HG02642 (cell line): ENCODE measurements around the gene SMIM24.

ENCODE experiments used
- ATAC-seq: cut with Tn5 transposase; IDR thresholded peaks from one replicate; pipeline ENCODE4 v1.9.1; 2021; ENCODE audit warnings: mild to moderate bottlenecking; ENCODE audit not compliant: unreplicated experiment, poor library complexity

SMIM24 gene

DNA sequence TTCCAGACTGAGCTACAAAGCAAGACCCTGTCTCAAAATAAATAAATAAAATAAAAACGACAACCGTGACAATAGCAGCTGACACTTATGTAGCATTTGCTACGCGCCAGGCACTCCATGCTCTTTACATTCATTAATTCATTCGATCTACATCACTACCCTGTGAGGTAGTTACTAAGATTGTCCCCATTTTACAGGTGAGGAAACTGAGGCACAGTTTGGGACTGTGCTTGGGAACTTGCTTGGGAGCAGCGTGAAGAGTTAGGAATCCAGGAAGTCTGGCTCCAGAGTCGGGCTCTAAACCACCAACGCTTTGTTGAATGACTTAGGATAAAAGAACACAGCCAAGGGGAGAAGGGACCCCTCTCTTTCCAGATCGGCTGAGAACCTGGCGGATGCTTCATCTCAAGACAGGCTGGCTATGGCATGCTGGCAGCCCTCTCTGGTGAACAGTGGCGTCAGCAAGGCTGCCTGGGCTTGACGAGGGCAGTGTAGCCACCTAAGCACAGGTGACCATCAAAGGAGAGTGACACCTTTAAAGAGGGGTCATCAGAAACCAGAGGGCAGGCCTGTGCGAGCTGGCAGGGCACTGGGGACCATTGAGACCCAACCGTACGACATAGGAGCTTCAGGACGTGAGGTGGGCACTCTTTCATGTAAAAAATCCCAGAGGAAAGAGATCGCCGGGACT, 19.6 kb upstream of the SMIM24 start:
- ATAC-seq, result no peak

DNA sequence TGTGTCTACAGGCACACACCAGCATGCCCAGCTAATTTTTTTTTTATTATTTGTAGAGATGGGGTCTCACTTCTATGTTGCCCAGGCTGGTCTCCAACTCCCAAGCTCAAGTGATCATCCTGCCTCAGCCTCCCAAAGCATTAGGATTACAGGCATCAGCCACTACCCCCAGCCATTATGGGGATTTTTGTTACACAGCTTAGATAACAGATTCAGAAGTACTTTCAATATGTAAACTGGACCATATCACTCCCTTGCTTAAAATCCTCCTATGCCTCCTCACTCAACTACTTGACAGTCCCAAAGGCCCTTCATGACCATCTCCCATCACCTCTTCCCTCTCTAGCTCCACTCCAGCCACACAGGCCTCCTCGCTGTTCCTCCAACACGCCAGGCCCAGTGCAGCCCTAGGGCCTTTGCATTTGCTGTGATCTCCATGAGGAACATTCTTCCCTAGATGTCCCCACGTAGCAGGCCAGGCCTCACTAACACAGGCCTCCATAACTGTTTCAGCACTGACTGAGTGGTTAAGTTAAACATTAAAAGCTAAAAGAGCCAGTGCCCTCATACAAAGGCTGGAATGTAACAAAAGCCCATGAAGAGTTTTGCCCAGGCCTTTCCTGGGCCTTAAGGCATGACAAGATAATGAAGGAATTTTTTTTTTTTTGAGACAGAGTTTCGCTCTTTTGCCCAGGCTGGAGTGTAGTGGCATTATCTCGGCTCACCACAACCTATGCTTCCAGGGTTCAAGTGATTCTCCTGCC, 17.6 kb upstream of the SMIM24 start:
- ATAC-seq, result no peak

DNA sequence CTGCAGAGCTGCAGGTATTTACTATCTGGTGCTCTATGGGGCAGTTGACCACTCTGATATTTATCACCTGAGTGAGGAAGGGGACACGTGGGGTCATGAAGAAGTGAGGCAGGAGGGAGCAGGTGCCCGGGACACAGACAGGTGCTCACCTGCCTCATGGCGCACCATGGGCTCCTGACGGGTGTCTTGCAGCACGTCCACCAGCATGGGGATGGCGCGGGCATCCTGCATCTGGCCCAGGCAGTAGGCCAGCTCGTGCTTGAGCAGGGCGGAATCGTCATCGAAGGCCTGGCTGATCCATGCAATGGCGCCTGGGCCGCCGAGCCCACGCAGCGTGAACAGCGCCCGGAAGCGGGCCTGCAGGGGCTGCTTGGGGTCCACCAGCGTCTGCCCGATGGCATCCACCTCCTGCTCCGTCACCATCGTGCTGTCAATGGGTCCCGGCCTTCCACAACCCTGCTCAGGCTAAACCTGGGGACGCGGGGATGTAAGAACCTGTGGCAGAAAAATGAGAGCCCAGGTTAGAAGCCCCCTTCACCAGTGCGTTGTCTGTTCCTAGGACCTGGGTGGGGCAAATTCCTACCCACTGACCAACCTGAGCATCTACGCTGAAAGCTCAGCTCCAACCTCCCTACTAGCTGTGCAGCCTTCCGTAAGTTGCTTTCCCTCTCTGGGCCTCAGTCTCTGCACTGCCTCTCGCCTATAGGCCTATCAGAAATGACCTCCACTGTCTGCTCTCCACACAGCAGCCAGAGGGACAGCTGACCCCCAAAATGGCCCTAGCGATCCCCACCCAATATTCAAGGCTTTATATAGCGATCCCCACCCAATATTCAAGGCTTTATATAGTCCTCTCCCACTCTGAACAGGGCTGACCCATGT, 16.3 kb upstream of the SMIM24 start:
- ATAC-seq, result no peak

DNA sequence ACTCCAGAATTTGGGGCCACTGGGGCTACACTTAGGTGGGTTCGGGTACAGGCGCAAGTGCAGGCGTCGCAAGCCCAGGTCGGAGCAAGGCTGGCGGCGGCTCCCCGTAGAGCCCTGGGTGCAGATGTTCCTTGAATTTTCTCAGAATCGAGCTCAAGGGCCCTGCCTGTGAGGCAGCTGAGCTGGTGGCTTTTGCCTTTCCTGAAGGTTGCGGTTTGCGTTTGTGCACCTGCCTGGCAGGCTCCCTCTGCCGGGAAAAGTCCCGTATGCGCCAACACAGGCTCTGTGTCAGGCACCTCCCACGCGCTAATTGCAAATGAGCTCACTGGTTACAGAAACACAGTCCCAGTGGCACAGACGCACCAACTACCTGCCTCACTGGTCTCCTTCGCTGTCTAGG, 14.2 kb upstream of the SMIM24 start:
- ATAC-seq, result no peak

DNA sequence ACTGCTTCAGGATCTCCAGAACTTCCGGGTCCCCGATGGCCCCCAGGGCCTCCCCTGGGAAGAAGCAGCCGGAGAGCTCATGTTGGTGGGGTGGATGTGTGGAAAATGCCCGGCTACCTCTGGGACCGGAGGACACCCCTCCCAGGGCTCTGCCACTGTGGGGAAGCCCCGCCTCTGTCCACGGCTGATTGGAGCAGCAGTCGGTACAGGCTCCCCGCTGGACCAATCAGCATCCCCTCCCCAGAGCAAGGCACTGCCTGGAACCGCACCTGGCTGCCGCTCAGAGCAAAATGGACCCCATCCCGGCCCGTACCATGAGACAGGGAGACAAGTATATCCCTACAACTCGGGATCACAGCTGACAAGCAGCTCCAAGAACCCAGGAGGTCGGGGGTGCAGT, 13.7 kb upstream of the SMIM24 start:
- no peak for ATAC-seq

DNA sequence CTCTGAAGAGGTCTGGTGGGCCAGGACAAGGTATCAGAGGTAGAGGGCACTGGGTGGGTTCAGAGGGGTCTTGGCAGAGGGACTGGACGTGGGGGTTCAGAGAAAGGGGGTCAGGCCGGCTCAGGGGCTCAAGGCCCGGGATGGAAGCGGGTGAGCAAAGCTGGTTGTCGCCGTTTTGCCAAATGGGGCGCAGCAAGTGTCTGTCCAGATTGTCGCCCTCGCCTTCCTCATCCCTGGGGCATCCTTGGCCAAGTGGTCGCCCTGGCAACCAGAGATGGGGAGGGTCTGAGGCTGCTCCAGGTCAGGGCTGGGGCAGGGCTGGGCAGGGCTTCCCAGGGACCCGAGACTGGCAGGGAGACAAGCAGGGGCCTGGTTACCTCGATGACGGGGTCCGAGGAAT, 13.3 kb upstream of the SMIM24 start:
- no peak for ATAC-seq

DNA sequence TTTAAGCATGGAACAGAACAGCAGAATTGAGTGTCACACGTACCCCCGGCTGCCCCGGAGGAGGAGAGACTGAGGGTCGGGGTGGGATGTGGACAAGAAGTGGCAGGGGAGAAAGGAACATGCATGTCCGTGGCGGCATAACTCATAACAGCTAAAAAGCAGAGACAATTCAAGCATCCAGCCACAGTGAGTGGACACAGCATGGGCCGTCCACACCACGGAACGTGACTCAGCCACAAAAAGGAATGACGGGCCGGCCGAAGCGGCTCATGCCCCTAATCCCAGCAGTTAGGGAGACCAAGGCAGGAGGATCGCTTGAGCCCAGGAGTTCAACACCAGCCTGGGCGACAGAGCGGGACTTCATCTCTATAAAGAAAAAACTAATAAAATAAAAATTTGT, 12.6 kb upstream of the SMIM24 start:
- ATAC-seq, result no peak

DNA sequence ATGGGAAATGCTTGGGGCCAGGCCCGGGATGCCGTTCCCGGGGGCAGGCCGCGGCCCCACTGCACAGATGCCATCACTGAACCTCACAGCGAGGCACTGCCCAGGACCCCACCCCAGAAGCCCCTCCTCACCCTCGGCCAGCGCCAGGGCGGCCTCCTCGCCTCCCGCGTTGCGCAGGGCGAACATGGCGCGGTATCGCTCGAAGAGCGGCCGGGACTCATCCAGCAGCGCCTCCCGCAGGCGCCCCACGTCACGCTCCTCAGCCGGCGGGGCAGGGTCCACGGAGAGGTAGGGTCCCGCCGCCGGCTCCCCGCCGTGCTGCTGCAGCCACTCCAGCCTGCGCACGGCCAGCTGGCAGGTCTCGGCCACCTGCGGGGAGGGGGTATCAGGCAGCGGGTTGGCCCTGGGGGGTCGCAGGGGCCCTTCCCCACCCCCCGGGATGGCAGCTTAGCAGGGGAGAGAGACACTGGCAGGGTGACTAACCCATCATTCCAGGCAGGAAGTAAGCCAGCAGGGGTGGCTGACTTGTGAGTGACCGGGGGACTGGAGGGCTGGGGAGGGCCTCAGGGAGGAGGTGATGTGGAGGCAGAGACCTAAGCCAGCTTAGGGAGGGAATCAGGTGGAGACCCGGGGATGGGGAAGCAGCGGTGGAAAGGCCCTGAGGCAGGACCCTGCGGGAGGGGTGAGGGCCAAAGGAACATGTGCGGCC, 12.0 kb upstream of the SMIM24 start:
- ATAC-seq, result no peak

DNA sequence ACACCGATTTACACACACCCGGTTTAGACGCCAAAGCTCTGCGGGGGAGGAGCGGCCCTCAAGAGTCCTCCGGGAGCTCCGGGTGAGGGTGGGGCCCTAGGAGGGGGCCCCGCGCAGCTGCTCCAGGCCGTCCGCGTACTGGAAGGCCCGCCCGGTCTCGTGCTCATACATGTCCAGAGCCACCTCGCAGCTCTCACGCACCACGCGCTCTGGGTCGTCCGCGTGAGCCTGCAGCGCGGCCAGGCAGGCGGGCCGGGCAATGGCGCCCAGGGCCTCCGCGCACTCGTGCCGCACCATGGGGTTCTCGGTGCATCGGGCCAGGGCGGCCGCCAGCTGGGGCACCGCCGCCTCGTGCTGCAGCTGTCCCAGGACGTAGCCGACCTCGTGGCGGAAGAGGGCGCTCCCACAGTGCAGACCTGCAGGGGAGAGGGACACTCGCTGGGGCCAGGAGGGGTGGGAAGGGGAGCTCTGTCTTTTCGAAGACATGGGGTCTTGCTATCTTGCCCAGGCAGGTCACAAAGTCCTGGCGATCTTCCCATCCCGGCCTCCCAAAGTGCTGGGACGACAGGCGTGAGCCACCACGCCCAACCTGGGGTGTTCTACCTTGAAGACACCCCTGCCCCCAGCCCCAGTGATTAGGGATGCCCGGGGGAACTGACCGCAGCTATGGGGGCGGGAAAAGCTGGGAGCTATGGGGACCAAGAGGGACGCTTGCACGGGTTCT, 11.2 kb upstream of the SMIM24 start:
- ATAC-seq, result no peak

DNA sequence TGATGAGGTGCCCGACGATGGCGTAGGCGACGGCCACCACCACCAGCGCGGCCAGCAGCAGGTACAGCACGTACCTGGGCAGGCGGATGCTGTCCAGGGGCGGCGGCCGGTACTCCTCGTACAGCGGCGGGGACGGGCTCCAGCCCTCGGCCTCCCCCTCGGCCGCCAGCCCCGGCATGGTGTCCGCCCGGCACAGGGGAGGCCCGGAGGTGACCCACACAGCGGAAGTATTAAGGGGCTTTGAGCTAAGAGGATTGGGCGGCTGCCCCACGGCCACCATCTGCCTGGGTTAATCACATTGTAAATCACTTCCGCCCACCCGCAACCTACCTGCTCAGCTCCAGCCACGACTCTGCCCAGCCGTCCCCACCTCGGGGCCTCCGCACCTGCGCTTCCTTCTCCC, 2.9 kb upstream of the SMIM24 start, which contains the start of gene SMIM44:
Gene SMIM44, minus strand, starts transcription at position 216 of the 403 bp plus-strand sequence. Its CDS starts 38 bp downstream, at position 178.
- no peak for ATAC-seq

DNA sequence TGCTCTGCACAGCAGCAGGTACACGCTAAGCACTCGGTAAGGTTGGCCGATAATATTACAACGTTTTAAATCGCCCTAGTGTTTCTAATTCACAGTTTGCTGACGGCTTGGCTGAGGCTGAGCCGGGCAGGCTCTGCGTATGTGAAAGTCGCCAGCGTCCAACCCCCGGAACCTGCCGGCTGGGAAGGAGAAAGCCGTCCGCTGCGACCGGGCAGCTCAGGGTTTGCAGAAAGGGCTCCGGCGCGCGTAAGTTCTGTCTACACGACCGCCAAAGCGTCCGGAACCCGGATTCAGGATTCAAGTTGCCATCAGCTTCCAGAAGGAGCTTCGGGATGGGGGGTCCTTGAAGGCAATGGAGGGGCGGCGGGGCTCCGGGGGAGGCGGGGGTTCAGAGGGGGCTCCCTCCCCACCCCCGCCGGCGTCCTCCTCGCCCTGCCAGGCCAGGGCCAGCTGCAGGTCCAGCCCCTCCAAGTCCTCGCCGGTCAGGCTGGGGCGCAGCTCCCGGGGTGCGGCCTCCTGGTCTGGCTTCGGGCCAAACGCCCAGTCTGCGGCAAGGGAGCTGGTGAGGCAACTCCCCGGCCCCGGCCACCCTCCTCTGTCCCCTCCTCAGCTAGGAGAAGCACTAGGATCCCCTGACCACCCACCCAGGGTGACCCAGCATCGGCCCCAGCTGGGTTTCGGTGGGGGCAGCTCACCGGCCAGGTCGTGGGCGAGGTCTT, 2.3 kb upstream of the SMIM24 start:
- ATAC-seq, result no peak

DNA sequence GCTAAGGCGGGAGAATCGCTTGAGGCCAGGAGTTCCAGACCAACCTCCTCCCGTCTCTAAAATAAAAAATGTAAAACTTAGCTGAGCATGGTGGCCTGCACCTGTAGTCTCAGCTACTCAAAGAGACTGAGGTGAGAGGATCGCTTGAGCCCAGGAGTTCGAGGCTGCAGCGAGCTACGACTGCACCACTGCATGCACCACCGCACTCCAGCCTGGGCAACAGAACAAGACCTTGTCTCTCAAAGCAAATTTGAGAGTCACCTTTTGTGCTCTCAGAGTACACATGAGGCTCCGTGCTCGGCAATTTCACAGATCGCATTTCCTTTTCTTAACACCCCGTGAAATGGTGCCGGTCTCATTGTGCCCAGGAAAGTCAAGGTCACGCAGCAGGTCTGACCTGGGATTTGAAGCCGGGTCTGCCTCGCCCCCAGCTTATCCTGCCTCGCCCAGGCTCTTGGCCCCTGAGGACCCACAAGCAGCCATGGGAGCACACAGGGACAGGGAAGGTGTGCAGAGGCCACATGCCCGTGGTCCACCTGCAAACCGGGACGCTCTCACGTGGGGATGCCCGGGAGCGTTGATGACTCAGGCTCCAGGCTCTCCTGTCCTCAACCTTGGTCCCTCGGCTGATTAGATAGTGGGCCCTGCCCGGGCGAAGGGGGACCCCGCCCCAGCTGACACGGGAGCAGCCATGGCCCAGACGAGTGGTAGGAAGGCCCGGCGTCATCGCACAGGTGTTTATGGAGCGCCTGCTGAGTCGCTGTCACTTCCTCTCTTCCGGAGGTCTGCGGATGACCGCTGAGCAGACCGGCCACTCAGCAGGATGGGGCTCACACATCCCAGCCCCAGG, 1.1 kb upstream of the SMIM24 start:
- ATAC-seq, result no peak

DNA sequence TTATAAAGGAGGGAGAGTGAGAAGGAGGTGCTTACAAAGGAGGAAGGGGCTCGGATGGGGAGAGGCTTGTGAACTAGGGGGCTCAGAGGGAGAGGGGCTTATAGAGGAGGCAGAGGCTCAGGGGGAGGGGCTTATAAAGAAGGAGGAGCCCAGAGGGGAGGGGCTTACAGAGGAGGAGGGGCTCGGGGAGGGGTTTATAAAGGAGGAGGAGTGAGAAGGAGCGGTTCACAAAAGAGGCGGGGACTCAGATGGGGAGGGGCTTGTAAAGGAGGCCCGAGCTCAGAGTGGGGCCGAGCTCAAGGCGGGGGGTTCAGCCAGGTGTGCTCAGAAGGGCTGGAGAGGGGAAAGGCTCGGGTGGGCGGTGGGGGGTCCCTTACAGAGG, 500 bp downstream of the SMIM24 start:
- ATAC-seq, result no peak

DNA sequence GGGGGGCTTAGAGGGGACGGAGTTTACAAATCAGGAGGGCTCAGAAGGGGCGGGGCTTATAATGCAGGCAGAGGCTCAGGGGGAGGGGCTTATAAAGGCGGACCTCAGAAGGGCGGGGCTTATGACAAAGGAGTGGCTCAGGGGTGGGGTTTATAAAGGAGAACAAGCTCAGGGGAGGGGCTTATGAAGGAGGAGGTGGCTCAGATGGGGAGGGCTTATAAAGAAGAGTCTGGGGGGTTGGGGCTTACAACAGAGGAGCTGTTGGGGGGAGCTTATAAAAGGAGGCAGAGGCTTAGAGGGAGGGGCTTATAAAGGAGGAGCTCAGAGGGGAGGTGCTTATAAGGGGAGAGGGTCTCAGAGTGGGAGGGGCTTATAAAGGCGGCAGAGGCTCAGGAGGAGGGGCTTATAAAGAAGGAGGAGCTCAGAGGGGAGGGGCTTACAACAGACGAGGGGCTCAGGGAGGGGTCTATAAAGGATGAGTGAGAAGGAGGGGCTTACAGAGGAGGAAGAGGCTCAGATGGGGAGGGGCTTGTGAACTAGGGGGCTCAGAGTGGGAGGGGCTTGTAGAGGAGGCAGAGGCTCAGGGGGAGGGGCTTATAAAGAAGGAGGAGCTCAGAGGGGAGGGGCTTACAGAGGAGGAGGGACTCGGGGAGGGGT, 1.0 kb downstream of the SMIM24 start:
- ATAC-seq, result no peak

DNA sequence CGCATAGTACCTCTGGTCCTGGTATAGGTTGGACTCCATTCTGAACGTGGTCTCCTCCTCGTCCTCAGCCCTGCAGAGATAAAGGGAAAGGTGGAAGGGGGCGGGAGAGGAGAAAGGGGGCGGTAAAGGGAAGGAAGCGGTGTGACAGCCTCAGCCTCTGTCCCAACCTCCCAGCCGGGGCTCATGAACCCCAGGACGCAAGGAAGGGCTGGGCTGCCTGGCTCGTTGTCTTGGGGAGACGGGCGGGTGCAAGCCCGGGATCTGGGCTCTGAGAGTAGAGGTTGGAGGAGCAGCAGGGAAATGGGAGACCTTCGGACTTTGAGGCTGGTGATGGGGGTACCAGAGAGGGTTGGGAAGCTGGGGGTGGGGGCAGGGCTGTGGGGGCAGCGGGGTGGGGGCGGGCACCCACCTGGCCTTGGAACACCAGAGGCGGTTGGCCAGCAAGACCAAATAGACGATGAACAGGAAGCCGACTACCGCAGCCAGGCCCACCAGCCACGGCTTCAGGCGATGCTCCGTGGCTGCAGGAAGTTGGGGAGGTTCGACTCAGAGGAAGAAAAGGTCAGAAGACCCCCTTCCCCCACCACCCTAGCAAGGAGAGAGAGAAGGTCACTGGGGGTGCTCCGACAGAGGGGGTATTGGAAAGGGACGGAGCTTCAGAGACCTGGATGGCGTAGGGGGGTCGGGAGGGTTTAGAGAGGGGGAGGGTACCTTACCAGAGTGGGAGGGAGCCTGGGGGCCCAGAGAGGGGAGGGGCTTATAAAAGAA, 1.7 kb downstream of the SMIM24 start:
- ATAC-seq, result no peak

DNA sequence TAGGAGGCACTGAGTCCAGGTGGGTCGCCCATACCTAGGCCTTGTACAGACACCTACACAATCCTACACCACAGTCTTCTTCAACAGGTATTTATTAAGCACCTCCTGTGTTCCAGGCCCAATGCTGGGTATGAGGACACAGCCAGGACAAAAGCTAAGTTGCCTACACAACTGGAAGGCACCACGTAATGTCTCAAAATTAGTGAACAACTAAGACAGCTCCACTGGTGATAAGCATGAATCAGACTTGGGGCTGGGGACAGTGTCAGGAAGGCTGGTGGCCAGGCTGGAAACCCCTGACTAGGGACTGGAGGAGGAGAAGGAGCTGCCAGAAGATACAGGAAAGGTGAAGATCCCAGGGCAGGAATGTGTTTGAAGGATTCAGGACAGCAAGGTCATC, 2.4 kb downstream of the SMIM24 start:
- no peak for ATAC-seq

DNA sequence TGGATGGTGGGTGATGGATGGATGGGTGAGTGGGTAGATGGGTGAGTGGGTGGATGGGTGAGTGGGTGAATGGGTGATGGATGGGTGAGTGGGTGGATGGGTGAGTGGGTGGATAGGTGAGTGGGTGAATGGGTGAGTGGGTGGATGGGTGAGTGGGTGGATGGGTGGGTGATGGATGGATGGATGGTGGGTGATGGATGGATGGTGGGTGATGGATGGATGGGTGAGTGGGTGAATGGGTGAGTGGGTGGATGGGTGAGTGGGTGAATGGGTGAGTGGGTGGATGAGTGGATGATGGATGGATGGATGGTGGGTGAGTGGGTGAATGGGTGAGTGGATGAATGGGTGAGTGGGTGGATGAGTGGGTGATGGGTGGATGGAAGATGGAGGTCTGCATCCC, 2.8 kb downstream of the SMIM24 start:
- ATAC-seq, result no peak
